ENCODE measurements around the gene CCDC28B. TPM values are rescaled to one million over a fixed set of nuclear protein-coding genes. Genes with fewer than 3 reads are reported as not detected.

The CCDC28B gene
- total RNA-seq, 4 donors from 2014 or later, result 2.2 to 7.6 (median 5.2) TPM

- peaks cover under 1 to 31% of the 10 kb centered on the region in 2 donors for H3K4me1 ChIP-seq
- no peaks in the 10 kb centered on the region for H3K9me3 ChIP-seq
- H3K27ac ChIP-seq, result no peak overlapping the region
- TF ChIP-seq CTCF (IDR thresholded peaks at IDR 0.05) (no peak), POLR2A (IDR thresholded peaks at IDR 0.05) (no peak)
- no peaks in the 10 kb centered on the region for H3K27me3 ChIP-seq
- intact Hi-C loops (cut with DNase I), result no loop called here
- DNase-seq, result no peak
- H3K36me3 ChIP-seq, result peaks cover 50 to 51% of the 10 kb centered on the region in 2 donors
- WGBS, 2 donors, result 91 to 97% methylated on average over 2 of the region's 2 CpGs
- H3K4me3 ChIP-seq (replicated peaks in 1 of 3), result no peak overlapping the region
Observed at GRCh38 chr1:32186077-32186476, 14.3 kb upstream of the CCDC28B start.

GRCh38 chr1:32186491-32186890, 13.9 kb upstream of the CCDC28B start:
- peaks cover 51 to 54% of the 10 kb centered on the region in 2 donors for H3K36me3 ChIP-seq
- intact Hi-C loops (cut with DNase I), result no loop called here
- no peak overlapping the region for H3K27ac ChIP-seq
- H3K4me1 ChIP-seq, result peaks cover 0 to 27% of the 10 kb centered on the region in 2 donors
- no peak for DNase-seq
- no peak for TF ChIP-seq CTCF (IDR thresholded peaks at IDR 0.05)
- no peak for TF ChIP-seq POLR2A (IDR thresholded peaks at IDR 0.05)
- H3K27me3 ChIP-seq, result no peaks in the 10 kb centered on the region
- no peaks in the 10 kb centered on the region for H3K9me3 ChIP-seq
- WGBS, 2 donors, result 93 to 95% methylated on average over 2 of the region's 2 CpGs
- no peak overlapping the region for H3K4me3 ChIP-seq (replicated peaks in 1 of 3)

- peaks cover 62 to 67% of the 10 kb centered on the region in 2 donors for H3K36me3 ChIP-seq
- intact Hi-C loops (cut with DNase I), result no loop called here
- TF ChIP-seq CTCF (IDR thresholded peaks at IDR 0.05) (no peak), POLR2A (IDR thresholded peaks at IDR 0.05) (no peak)
Observed at GRCh38 chr1:32187850-32188249, 12.5 kb upstream of the CCDC28B start.

GRCh38 chr1:32192220-32192948, 8.0 kb upstream of the CCDC28B start:
- Histone ChIP-seq H3K36me3 (peaks cover 92% of the 10 kb centered on the region in 2 donors), H3K4me1 (no peaks in the 10 kb centered on the region), H3K27ac (no peak overlapping the region), H3K4me3 (replicated peaks in 1 of 3) (no peak overlapping the region), H3K9me3 (no peaks in the 10 kb centered on the region), H3K27me3 (no peaks in the 10 kb centered on the region)
- intact Hi-C loops (cut with DNase I), result no loop called here
- WGBS, 2 donors, result 94 to 95% methylated on average over 8 of the region's 8 CpGs
- TF ChIP-seq POLR2A (IDR thresholded peaks at IDR 0.05), result no peak
- no peak for TF ChIP-seq CTCF (IDR thresholded peaks at IDR 0.05)
- DNase-seq, result no peak

More at GRCh38 chr1:32187850-32188249, 12.5 kb upstream of the CCDC28B start:
- H3K27ac ChIP-seq, result no peak overlapping the region
- peaks cover 0 to 13% of the 10 kb centered on the region in 2 donors for H3K4me1 ChIP-seq
- DNase-seq, result no peak
- H3K9me3 ChIP-seq, result no peaks in the 10 kb centered on the region
- 94 to 100% methylated on average over 7 to 9 of the region's 9 CpGs for WGBS, 2 donors
- H3K27me3 ChIP-seq, result no peaks in the 10 kb centered on the region
- H3K4me3 ChIP-seq (replicated peaks in 1 of 3), result no peak overlapping the region

GRCh38 chr1:32194984-32195383, 5.4 kb upstream of the CCDC28B start:
- intact Hi-C loops (cut with DNase I), result no loop called here
- no peak overlapping the region for H3K4me3 ChIP-seq (replicated peaks in 1 of 3)
- H3K36me3 ChIP-seq, result peaks cover 66% of the 10 kb centered on the region in 2 donors
- no peaks in the 10 kb centered on the region for H3K27me3 ChIP-seq
- TF ChIP-seq POLR2A (IDR thresholded peaks at IDR 0.05) (no peak), CTCF (IDR thresholded peaks at IDR 0.05) (no peak)
- no peaks in the 10 kb centered on the region for H3K9me3 ChIP-seq
- H3K4me1 ChIP-seq, result peaks cover 1 to 7% of the 10 kb centered on the region in 2 donors
- DNase-seq, result no peak
- H3K27ac ChIP-seq, result no peak overlapping the region
- 98 to 100% methylated on average over 2 to 3 of the region's 6 CpGs for WGBS, 2 donors
